K562 (cell line): ENCODE results near the gene ZC3H10. TPM values are rescaled to one million over a fixed set of nuclear protein-coding genes. Genes with fewer than 3 reads are reported as not detected.
A peak's percentile ranks its signal among the peaks of the same experiment; 100 is the strongest.

Experiments used
- E2F4 ChIP-seq: sonication (generic); formaldehyde crosslinking; IDR thresholded peaks from 2 replicates; pipeline ENCODE4 v1.8.0; 2022; ENCODE audit warnings: mild to moderate bottlenecking, low read depth, missing genetic modification reagents
- FOXP1 ChIP-seq: sonication (generic); formaldehyde crosslinking; IDR thresholded peaks from 2 replicates; pipeline ENCODE4 v1.8.0; 2022; ENCODE audit warnings: mild to moderate bottlenecking, missing genetic modification reagents
- KAT2B ChIP-seq: IDR thresholded peaks from one replicate; pipeline ENCODE4 v1.6.1; 2012; ENCODE audit warnings: low read depth, mild to moderate bottlenecking, control low read depth, inconsistent platforms, low read length, moderate library complexity
- LARP7 ChIP-seq: fragments of 450-650 bp; IDR thresholded peaks from 2 replicates; pipeline ENCODE4 v1.6.1; 2016
- LCOR ChIP-seq: sonication (generic); formaldehyde crosslinking; IDR thresholded peaks from 2 replicates; pipeline ENCODE4 v1.8.0; 2022; ENCODE audit warnings: mild to moderate bottlenecking, missing genetic modification reagents
- MAFG ChIP-seq: fragments of 450-650 bp; conservative IDR thresholded peaks from 2 replicates; pipeline ENCODE4 v1.6.1; 2016; ENCODE audit warnings: missing genetic modification characterization, missing compliant biosample characterization
- MLLT1 ChIP-seq, 2 experiments: fragments of 450-650 bp; IDR thresholded peaks; 2 replicates each; pipeline ENCODE4 v1.6.1; 2016
- MXI1 ChIP-seq: IDR thresholded peaks from 2 replicates; pipeline ENCODE4 v1.6.1; 2011; ENCODE audit warnings: low read depth, mild to moderate bottlenecking, improper control_type of control experiment, low read length
- NFATC3 ChIP-seq: fragments of 450-650 bp; IDR thresholded peaks from 2 replicates; pipeline ENCODE4 v1.6.1; 2017; ENCODE audit warnings: mild to moderate bottlenecking
- PBX2 ChIP-seq, 2 experiments: IDR thresholded peaks in 1 of 2; conservative IDR thresholded peaks in 1 of 2; 2 replicates each; pipeline ENCODE4 v1.6.1; 2016; ENCODE audit warnings: low read depth in 2 of 2, mild to moderate bottlenecking in 1 of 2, missing compliant biosample characterization in 1 of 2, missing genetic modification characterization in 1 of 2, moderate library complexity in 1 of 2
- SIRT6 ChIP-seq: IDR thresholded peaks from one replicate; pipeline ENCODE4 v1.6.1; 2012; ENCODE audit warnings: low read depth, mild to moderate bottlenecking, control low read depth, inconsistent platforms, low read length, moderate library complexity
- SOX6 ChIP-seq: fragments of 450-650 bp; IDR thresholded peaks from 2 replicates; pipeline ENCODE4 v1.6.1; 2014; ENCODE audit warnings: mild to moderate bottlenecking
- THRA ChIP-seq: fragments of 450-650 bp; IDR thresholded peaks from 2 replicates; pipeline ENCODE4 v1.6.1; 2017; ENCODE audit warnings: mild to moderate bottlenecking, moderate library complexity
- TSC22D4 ChIP-seq: fragments of 450-650 bp; IDR thresholded peaks from 2 replicates; pipeline ENCODE4 v1.6.1; 2016; ENCODE audit warnings: missing genetic modification characterization, missing biosample characterization, control low read depth
- ZHX1 ChIP-seq: fragments of 150-350 bp; conservative IDR thresholded peaks from 2 replicates; pipeline ENCODE4 v1.6.1; 2014; ENCODE audit warnings: low read length
- ZNF121 ChIP-seq: sonication (generic); formaldehyde crosslinking; conservative IDR thresholded peaks from 2 replicates; pipeline ENCODE4 v1.8.0; 2022; ENCODE audit warnings: missing genetic modification reagents
- ZNF124 ChIP-seq: sonication (generic); formaldehyde crosslinking; IDR thresholded peaks from 2 replicates; pipeline ENCODE4 v1.8.1; 2022; ENCODE audit warnings: missing genetic modification reagents
- ZNF507 ChIP-seq: conservative IDR thresholded peaks from 2 replicates; pipeline ENCODE4 v1.6.1; 2017; ENCODE audit warnings: missing genetic modification characterization, missing compliant biosample characterization
- polyA plus RNA-seq, 8 experiments: library from polyadenylated mRNA; depleted of rRNA in 4 of 8; stranded (reverse) in 5 of 8; unstranded in 3 of 8; fragments of >200 nt; fragmentation: Nextera tagmentation in 2 of 8; fragmentation: Illumina TruSeq in 1 of 8; extraction: Ambion mirVana in 2 of 8; extraction: Trizol in 1 of 8; gene quantifications; 2 replicates each; pipeline versions ENCODE4 v1.2.1 to v1.2.3, GENCODE V29; 2011 to 2014; ENCODE audit warnings: inconsistent platforms in 1 of 8, missing spikeins in 1 of 8
- total RNA-seq, 7 experiments: library from RNA; depleted of rRNA in 6 of 7; stranded (reverse); fragments of >200 nt in 6 of 7; fragmentation: Illumina TruSeq in 2 of 7; extraction: Trizol in 2 of 7; gene quantifications; 2 replicates each; pipeline versions ENCODE4 v1.2.1 to v1.2.3, GENCODE V29; 2011 to 2021; ENCODE audit warnings: low replicate concordance in 1 of 7

ZC3H10 gene
- total and polyA plus RNA-seq, 9 of the 15 experiments (the other 6 are each of a cell fraction or from before 2014, with no cell fraction given) = 0.31 to 4.1 (median 1.6) TPM

- TF ChIP-seq PBX2 (CRISPR knock-in tag; IDR thresholded peaks at IDR 0.05; ENCODE audit: low read depth) = no peak
- TF ChIP-seq PBX2 (tag; conservative IDR thresholded peaks at IDR 0.05; ENCODE audit: low read depth) = no peak
- TF ChIP-seq ZNF507 (tag) = no peak
- TF ChIP-seq LCOR (CRISPR knock-in tag) = peak; percentile 80
- TF ChIP-seq SOX6 = peak; percentile 30; the same call in 1 of the 2 replicates
- no peak for TF ChIP-seq TSC22D4 (tag)
- no peak for TF ChIP-seq THRA
- TF ChIP-seq E2F4 (CRISPR knock-in tag) = 0 out of 2 replicates have a peak, but pooled peaks have one; percentile 31
- no peak for TF ChIP-seq NFATC3
- peak in 1 of 2 experiments; percentile 80; a peak in 2 of 4 replicates for TF ChIP-seq MLLT1 (IDR thresholded peaks at IDR 0.05)
- TF ChIP-seq SIRT6 = no peak
- peak; percentile 67 for TF ChIP-seq FOXP1 (CRISPR knock-in tag)
- 0 out of 2 replicates have a peak, but pooled peaks have one; percentile 46 for TF ChIP-seq ZNF124 (CRISPR knock-in tag)
- no peak; the same call in 1 of the 2 replicates for TF ChIP-seq MXI1
- TF ChIP-seq ZHX1 = no peak
- TF ChIP-seq MAFG = no peak
- TF ChIP-seq LARP7 = 0 out of 2 replicates have a peak, but pooled peaks have one; percentile 53
- TF ChIP-seq ZNF121 = no peak
- TF ChIP-seq KAT2B = no peak
These were observed 38.1 kb upstream of the ZC3H10 start, which contains the start of gene ERBB3 (continued) for GRCh38 chr12:56079723-56080555.
